G401.6 (cell line): ENCODE measurements around the gene TYW1B.
"Not testable (repeated sequence)": the region's sequence is repeated elsewhere in the genome, so short reads cannot be mapped to it uniquely, and the experiment has no call there.

Experiments
- FAIRE-seq: peaks from 2 replicates; lab custom pipeline; 2012; peaks lifted over from hg19 to GRCh38; lab: Jason Lieb, UNC

TYW1B gene

GRCh38 chr7:72827839-72828591, at the start of gene TYW1B:
TYW1B (minus strand) TSS chr7:72828200; CDS start chr7:72828075, 125 bp downstream.
- FAIRE-seq: peak; percentile 97

DNA sequence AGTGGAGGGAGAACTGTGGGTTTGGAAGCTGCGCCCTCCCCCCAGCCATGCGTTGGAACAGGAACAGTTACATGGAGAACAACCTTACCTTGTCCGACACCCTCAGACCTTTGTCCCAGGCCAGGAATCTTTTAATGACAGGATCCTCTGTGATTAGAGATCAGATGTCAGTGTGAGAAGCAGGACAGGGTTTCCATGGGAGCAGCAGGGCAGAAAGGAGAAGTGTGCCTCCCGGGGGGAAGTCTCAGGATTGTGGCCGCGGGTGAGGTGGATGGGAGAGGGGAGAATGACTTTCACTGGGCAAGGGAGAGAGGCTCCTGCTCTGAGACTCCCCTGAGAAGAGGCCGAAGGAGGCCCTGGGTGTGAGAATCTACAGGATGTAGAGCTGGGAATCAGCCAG, 39.6 kb upstream of the TYW1B start:
- FAIRE-seq: not testable (repeated sequence)

DNA sequence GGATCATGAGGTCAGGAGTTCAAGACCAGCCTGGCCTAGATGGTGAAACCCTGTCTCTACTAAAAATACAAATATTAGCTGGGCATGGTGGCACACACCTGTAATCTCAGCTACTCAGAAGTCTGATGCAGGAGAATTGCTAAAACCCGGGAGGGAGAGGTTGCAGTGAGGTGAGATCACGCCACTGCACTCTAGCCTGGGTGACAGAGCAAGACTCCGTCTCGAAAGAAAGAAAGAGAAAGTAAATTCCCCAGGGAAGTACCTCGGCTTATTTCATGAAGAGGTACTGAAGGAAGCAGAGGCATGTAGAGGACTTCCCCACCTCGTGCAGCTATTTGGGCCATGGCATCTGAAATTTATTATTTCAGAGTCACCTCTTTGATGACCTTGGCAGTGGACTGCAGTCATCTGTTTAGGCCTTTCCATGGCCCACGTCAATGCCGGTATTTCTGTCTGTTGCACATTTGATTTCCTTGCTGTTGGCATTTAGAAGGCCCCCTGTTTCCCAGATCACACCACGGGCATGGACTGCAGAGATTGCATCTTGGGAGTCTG, 30.9 kb upstream of the TYW1B start:
- not testable (repeated sequence) for FAIRE-seq

DNA sequence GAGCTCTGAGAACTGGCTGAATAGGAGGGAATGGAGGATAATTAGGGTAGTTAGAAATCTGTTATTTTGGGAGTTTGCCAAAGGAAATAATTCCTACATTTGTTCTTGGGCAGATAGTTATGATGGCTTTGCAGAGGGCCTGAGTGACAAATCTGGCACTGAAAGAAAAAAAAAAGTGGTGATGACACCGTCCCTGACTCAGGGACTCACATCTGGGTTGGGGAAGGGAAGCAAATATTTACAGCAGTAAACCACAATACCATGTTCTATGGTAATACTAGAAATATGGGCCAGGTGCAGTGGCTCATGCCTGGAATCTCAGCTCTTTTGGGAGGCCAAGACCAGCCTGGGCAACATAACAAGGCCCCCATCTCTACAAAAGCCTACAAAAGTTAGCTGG, 29.9 kb upstream of the TYW1B start:
- not testable (repeated sequence) for FAIRE-seq

DNA sequence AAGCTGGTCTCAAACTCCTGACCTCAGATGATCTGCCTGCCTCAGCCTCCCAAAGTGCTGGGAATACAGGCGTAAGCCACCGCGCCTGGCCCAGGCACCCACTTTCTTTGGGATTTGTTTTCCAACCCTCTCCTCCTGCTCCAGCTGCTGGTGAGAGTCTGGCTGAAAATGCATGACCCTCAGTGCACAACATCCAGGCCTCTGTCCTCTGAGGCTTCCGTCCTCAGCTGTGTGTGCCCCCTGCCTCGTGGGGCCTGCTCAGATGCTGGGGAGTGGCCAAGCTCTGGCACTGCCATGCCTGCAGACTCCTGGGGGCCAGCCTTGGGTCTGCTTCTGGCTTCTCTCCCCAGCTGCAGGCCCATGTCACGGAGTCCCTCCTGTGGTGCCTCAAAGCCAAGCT, 27.3 kb upstream of the TYW1B start:
- not testable (repeated sequence) for FAIRE-seq

DNA sequence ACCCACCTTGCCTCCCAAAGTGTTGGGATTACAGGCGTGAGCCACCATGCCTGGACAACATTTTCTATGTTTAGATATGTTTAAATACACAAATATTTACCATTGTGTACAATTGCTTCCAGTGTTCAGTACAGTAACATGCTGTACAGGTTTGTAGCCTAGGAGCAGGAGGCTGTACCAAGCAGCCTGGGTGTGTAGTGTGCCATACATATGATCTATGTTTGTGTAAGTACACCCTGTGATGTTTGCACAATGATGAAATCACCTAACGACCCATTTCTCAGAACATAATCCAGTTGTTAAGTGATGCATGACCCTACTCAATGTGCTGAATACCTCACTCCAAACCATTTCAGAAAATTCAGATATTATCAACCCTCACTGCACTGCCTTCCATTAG, 24.9 kb upstream of the TYW1B start:
- not testable (repeated sequence) for FAIRE-seq

- not testable (repeated sequence) for FAIRE-seq
Observed at GRCh38 chr7:72850746-72851145, 22.7 kb upstream of the TYW1B start.

DNA sequence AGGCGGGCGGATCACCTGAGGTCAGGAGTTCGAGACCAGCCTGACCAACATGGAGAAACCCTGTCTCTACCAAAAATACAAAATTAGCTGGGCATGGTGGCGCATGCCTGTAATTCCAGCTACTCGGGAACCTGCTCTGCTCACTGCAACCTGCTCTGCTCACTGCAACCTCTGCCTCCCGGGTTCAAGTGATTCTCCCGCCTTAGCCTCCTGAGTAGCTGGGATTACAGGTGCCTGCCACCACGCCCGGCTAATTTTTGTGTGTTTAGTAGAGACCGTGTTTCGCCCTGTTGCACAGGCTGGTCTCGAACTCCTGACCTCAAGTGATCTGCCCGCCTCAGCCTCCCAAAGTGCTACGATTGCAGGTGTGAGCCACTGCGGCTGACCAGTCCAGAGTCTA, 16.1 kb upstream of the TYW1B start:
- FAIRE-seq: not testable (repeated sequence)

DNA sequence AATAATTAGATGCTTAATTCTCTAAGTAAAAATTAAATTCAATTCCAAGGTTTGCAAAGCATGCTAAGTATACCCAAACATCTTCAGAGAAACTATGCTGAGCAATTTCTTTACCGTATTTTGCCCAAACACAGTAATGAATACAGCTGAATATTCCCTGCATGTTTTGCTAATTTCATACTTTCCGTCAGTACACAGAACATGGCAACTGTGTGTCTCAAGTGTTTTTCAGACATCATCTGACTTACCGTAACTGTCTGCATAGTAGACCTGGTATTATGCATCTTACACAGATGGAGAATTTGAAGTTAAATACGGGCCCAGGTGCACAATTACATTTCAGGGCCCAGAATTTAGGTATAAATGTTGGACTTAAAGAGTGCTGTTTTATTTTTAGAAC, 15.2 kb upstream of the TYW1B start:
- FAIRE-seq: not testable (repeated sequence)

DNA sequence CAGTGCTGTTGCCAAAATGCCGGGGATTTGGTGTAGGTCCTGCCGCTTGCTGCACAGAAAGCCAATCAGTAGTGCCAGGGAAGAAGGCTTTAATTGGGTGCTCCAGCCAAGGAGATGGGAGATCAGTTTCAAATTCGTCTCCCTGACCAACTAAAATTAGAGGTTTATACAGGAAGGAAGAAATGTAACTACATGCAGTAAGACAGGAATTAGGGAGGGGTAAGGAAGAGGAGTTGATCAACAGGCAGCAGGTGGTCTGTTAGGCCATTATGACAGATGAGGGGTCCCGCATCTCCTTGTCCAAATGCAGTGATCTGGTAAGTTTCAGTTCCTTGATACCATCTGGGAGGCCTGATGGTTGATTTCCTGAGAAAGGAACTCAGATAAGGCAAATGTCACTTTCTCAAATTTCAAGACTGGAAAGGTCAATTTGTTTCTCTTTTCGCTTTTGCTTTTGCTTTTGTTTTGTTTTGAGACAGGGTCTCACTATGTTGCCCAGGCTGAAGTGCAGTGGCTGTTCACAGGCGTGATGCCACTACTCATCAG, 13.0 kb upstream of the TYW1B start:
- not testable (repeated sequence) for FAIRE-seq

DNA sequence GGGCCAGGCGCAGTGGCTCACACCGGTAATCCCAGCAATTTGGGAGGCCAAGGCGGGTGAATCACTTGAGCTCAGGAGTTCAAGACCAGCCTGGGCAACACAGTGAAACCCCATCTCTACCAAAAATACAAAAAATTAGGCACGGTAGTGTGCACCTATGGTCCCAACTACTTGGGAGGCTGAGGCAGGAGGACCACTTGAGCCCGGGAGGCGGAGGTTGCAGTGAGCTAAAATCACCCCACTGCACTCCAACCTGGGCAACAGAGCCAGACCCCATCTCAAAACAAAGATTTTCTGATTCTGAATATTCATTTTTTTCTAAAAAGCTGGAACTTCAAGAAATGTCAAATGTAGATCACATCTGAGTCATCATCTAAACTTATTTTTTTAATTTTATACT, 10.3 kb upstream of the TYW1B start:
- FAIRE-seq: not testable (repeated sequence)

GRCh38 chr7:72837291-72837690, 9.3 kb upstream of the TYW1B start:
- FAIRE-seq: not testable (repeated sequence)

DNA sequence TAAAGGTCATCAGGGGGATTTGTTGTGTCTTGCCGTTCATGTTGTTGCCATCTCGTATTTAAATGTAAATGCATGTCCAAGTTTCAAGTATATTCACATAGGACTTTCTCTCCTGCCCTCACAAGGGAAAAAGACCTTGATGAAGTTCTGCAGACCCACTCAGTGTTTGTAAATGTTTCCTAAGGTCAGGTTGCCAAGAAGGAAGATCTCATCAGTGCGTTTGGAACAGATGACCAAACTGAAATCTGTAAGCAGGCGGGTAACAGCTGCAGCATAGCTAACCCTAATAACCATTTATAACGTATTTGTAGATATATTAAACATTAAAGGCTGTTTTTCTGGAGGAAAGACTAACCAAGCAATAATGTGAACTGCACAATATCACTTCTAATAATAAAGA, 2.6 kb upstream of the TYW1B start:
- not testable (repeated sequence) for FAIRE-seq

DNA sequence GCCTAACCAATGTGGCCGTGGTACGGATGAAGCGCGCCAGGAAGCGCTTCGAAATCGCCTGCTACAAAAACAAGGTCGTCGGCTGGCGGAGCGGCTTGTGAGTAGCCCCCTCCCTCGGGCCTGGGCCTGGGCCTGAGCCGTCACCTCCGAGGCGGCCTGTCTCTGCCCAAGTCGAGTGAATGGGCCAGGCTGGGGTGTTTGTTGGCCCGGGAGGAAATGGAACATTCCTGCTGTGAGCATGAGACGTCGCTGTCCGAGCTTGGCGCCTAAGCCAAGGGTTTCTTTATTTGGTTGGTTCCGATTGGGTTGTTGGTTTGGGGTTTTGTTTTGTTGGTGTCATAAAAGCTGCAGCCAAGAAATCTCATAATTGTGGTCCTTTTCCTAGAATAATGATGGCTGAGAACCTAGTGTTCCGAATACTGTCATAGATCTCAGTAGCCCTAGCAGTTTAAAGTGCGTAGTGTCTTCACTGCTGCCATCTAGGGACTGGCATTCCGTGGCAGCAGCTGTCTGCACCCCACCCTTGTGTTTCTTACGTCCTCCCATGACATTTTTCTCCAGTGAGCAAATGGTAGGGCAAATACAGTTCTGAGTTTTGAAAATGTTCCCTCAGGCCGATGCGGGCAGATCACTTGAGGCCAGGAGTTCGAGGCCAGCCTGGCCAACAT, 1.8 kb upstream of the TYW1B start:
- FAIRE-seq: not testable (repeated sequence)

GRCh38 chr7:72829291-72829686, 1.3 kb upstream of the TYW1B start:
- FAIRE-seq: peak; percentile 96

DNA sequence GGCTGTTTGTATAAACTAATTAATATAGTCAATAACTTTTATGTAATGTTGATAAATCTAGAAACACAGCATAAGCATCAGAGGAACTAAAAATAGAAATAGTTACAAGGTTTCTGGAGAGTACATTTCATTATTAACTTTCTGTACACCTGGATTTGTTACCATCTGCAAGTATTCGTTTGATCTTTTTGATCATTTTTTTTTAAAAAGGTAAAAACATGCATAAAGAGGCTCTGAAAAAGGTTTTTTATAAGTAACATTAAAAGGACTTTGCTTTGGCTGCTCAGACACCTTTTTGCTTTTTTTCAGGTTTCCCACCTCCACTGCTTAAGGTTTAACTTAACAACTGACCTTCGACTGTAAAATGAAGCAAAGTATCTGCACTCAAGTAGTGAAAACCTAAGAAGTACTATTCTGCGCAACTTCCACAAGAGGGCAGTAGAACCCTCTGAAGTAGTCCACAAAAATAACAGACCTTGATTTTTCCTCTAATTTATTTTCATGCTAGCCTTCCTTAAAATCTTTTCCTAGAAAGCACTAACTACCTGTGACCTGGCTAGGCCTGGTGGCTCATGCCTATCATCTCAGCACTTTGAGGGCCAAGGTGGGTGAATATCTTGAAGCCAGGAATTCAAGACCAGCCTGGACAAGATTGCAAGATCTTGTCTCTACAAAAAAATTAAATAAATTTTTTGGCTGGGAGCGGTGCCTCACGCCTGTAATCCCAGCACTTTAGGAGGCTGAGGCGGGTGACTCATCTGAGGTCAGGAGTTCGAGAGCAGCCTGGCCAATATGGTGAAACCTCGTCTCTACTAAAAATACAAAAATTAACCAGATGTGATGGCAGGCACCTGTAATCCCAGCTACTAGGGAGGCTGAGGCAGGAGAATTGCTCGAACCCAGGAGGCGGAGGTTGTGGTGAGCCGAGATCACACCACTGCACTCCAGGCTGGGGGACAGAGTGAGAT, 4.0 kb downstream of the TYW1B start:
- FAIRE-seq: peak; percentile 88

DNA sequence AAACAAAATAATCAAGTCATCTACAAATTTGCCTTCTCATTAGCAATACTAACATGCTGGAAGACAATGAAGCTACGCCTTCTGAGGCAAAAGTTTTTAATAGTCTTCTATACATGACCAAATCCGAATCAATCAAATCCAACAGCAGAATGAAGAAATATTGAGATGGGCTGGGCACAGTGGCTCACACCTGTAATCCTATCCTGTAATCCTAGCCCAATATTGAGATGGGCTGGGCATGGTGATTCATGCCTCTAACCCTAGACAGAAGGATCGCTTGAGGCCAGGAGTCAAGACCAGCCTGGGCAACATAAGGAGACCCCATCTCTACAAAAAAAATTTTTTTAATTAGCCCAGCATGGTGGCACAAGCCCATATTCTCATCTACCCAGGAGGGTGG, 5.5 kb downstream of the TYW1B start:
- not testable (repeated sequence) for FAIRE-seq

DNA sequence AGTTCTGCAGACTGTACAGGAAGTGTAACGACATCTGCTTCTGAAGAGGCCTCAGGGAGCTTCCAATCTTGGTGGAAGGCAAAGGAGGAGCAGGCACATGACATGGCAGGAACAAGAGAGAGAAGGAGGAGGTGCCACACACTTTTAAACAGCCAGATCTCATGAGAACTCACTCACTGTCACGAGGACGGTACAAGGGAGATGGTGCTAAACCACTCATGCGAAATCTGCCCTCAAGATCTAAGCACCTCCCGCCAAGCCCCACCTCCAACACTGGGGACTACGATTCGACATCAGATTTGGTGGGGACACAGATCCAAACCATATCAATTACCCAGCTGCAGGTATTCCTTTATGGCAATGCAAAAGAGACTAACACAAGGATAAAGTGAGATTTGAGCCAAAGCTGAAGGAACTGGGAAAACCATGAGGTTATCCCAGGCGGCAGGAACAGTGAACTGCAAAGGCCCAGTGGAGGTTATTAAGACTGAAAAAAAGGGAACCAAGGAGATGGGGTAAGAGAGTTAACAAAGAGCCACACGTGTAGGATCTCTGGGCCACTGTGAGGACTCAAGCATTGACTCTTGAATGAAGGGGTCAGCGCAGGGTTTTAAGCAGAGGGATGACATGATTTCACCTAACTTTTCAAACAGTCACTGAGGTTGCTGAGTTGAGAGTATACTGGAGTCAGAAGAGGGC, 9.2 kb downstream of the TYW1B start:
- FAIRE-seq: not testable (repeated sequence)

GRCh38 chr7:72817661-72818060, 10.3 kb downstream of the TYW1B start:
- FAIRE-seq: not testable (repeated sequence)

DNA sequence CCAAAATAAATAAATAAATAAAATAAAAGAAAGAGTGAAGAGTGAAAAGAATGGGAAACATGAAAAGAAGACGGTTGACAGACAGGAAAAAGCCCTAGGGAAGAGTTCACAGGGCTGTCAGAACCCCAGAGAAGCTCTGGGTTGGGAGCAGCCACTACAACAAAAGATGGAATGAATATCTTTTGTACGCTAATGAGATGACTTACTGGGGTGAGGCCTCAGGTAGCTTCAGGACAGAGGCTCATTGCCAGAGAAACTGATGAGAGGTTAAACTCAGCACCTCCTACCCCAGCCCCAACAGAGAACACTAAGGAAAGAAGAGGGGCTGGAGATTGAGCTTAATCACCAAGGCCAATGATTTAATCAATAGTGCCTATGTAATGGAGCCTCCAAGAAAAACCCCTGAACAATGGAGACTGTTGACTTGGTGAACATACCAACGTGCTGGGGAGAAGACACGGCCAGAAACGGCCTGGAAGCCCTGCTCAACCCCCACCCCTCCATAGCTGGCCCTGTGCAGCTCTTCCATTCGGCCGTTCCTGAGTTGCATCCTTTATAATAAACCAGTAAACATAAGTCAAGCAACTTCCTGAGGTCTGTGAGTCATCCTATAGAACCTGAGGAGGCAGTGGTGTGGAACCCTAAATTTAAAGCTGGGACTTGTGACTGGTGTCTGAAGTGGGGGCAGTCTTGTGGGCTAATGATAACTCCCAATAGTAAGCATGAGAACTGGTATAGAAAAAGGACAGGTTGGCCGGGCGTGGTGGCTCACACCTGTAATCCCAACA, 11.4 kb downstream of the TYW1B start:
- FAIRE-seq: not testable (repeated sequence)
